NCI-H2196 (cell line): ENCODE results near the gene RBMY1J.
"Not testable (repeated sequence)": the region's sequence is repeated elsewhere in the genome, so short reads cannot be mapped to it uniquely, and the experiment has no call there.

Source experiments
- DNase-seq: peaks from one replicate; lab custom pipeline; 2025; ENCODE audit not compliant: unreplicated experiment; lab: John Stamatoyannopoulos, UW

The RBMY1J gene

GRCh38 chrY:22403110-22403509 lies at the start of gene RBMY1J:
Gene RBMY1J, plus strand, starts transcription at chrY:22403410. Its CDS starts 2,038 bp downstream, at chrY:22405448.
- DNase-seq: not testable (repeated sequence)

- peak; percentile 42 for DNase-seq
Measured at GRCh38 chrY:22367416-22367815, 35.8 kb upstream of the RBMY1J start.

DNA sequence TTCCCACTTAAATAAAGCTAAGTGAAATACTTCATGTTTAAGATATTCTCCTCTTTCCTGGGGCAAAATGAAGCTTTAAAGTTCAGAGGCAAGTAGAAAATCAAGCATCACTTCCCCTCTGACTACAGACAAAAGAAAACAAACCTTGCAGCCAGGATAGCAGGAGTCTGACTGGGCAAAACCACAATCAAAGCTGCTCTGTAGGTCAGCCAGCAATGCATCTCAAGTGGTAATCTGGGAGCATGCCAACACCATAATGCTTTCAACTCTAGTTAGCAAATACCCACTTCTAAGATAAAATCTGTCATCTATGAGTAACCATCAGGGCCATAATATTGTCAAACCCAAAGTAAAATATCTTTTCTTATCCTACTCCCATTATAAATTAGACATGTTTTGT lies 32.6 kb upstream of the RBMY1J start:
- DNase-seq: peak; percentile 5

GRCh38 chrY:22373494-22373893 lies 29.7 kb upstream of the RBMY1J start:
- no peak for DNase-seq

DNA sequence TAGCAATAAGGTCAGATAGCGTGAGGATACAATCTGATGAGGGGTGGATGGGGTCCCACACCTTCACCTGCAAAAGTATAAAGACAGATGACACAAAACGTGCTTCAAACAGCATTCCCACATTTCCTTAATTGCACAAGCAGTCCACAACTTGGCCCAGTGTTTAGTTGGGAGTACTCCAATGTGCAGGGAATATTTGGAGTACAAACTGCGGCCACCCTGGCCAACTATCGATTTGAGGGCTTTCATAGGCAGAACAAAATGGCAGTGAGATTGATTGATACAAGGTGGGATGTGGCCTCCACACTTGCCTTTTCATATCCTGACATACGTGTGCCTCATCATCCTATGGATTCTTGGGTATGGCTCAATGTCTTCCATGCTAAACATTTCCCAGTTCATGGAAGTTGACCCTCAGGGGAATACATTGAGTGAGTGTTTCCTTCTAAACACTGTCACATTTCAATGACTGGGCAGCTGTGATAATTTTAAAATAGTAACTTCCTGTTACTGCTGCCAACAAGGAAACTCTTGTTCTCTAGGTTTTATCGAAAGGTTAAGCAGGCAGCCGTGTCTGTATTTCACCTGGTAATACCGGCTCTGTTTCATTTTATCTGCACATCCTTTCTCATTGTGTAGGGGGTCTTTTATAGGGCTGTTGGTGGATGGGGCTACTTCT lies 41.6 kb downstream of the RBMY1J start:
- DNase-seq: not testable (repeated sequence)

DNA sequence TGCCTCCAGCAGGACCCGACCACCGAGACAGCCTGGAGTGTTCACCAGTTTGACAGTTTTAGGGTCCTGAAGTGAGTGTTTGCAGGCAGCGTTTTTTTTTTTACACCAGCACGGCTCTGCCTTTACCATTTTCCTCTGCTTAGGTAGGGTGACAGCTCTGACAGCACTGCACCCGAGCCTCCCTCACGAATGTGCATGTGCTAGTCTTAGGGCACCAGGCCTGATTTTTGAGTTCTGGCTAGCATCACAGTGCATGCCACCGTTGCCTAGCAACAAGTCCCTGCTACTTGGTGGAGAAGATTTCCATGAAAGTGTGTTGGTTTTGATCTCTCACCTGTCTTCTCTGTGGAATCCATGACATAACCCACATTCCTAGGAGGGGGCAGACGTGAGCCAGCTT lies 52.3 kb downstream of the RBMY1J start:
- not testable (repeated sequence) for DNase-seq

- DNase-seq: not testable (repeated sequence)
Measured at GRCh38 chrY:22461962-22462361, 58.8 kb downstream of the RBMY1J start.
